Measurements from ENCODE around the gene JUN.

DNA sequence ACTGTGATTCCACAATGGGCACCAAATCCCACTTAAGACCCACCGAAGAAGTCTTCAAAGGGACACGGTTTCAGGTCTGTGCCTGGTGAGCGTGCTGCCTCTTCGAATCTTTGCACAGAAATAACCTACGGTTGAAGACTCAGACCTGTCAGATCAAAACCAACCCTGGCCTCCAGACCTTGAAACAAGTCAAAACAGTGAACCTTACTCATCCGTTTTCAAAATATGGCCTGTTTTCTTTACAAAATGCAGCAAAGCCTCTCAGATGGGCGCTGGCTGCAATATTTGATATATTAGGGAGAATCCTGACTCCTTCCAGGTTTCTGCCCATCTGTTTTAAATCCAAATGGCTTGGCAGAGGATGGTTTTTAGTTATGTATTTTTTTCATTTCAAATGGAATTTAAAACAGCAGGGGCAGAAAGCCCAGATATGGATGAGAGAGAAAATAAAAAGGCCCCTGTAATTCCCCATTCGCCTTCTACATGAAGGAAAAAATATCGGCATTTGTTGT, 14.0 kb downstream of the JUN start:
- TF ChIP-seq POLR2A (IDR thresholded peaks at IDR 0.05; ENCODE audit: low read depth) = no peak
- TF ChIP-seq CTCF (IDR thresholded peaks at IDR 0.05) = no peak
- no peak for TF ChIP-seq EP300 (IDR thresholded peaks at IDR 0.05)
- TF ChIP-seq POLR2AphosphoS5 (IDR thresholded peaks at IDR 0.05) = no peak

Measured in esophagus muscularis mucosa (tissue), 4 donors.